Muscle of back (tissue), 11 donors: ENCODE results near the gene GDF11. TPM values are rescaled to one million over a fixed set of nuclear protein-coding genes. Genes with fewer than 3 reads are reported as not detected.
"Not testable (repeated sequence)": the region's sequence is repeated elsewhere in the genome, so short reads cannot be mapped to it uniquely, and the experiment has no call there.

Experiments used
- DNase-seq, 3 donors: peaks; one replicate each; pipeline versions ENCODE4 v3.0.0 to v3.0.0-alpha.2; 2013
- polyA plus RNA-seq, 10 donors: library from polyadenylated mRNA; unstranded; fragments of 120-200 nt; gene quantifications; one replicate each; pipeline ENCODE4 v1.2.1, GENCODE V29; 2013; ENCODE audit not compliant: insufficient read length in 10 of 10

GDF11 gene
- polyA plus RNA-seq, 10 donors: 11.0 to 13.9 (median 12.5) TPM

DNA sequence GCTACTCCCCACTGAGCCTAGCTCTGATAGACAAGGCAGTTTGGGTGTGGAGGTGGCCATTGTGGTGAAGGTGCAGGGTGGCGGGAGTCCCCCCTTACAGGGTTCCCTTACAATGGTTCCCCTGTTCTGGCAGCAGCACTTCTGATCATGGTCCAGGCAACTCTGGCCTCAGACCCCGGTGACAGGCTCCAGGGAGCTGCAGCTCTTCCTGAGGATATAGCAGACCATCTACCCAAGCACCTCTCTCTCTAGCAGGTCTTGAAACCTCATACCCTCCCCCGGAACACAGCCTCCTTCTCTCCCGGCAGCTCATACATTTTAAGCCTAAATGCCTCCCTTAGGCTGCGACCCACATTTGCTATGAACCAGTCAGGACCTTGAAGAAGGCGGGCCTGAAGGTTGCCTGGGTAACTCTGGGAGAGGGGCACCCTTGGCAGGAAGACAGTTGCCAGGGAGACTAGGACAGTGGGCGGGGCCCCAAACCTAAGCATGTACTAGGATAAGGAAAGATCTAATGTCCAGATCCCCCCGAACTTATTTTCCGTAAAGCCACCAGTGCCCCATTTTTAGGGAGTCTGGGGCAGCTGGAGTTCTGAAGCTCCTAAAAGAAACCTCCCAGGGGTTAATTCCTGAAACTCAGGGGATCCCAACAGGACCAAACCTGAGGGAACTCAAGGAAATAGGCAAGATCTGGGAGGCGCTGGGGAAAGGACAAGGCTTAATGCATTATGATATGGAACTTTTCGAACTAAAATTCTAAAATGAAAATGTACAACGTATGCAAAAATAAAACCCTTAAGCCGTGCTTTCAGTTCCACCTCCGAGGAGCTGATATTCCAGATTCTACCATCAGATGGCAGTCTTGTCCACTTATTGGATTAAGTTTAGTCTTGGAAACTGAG, 4.5 kb upstream of the GDF11 start:
- DNase-seq: peak; percentile 90 to 95 (median 94)

- no peak for DNase-seq
These were observed 3.9 kb upstream of the GDF11 start for GRCh38 chr12:55739025-55739378.

DNA sequence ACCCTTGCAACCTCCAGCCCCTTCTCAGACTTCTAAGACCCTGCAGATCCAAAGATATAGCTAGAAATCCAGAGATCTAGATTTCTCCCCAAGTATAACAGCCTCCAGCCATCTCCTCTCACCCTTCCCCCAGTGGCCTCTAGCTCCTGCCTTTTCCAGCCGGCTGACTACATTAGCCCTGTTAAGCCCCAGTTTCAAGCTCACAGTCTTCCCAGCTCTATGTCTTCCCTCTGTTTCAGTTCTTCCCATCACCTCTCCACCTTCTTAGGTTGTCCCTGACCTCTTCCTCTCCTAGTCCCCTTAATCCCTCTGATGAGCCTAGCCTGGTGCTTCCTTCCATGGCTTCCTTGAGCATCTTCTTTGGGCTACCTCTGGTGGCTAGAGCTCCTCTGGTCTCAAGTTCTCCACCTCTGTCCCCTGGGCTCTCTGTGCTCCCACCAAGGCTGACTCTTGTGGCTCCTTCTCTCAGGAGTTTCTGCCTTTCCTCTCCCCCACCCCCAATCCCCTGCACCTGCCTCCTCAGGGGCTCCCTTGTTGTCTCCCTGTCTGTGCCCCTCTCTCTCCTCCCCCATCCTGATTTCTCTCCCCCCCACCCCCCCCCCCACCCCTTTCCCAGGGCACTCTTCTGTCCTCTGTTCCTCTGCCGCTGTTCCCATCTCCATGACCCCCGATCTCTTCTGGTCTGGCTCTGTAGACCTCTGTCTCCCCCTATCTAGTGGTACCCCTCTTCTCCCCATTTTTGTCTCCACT, 816 bp upstream of the GDF11 start:
- no peak for DNase-seq

GRCh38 chr12:55743406-55744339, 751 bp downstream of the GDF11 start:
- DNase-seq: peak; percentile 43 to 82 (median 68)

DNA sequence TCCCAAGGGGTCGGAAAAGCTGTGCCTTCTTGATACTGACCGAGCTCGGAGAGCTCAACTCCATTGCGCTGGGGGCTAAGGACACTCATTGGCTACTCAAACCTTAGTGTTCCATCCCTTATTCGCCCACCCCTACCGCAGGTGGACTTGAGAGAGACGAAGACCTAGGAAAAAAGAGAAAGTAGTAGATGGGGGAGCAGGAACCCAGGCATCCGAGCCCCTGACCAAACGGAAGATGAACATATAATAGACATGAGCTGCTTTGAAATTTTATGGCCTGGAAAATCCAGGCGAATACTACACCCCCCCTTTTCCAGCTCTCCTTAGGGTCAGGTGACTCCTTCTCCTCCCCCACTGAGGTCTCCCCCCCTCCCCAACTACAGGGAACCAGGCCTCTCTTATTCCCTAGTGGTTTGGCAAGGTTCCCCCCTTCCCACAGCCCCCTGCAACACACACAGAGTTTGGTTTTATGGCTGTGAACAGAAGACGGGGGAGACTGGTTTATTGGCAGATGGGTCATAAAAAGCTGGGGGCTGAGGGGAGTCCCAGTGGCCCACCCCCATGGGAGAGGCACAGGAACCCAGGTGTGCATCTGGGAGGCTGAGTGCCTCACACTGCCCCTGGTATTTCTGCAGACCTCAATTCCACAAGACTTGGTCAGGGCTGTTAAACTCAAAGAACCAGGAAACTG, 1.6 kb downstream of the GDF11 start:
- no peak for DNase-seq

- peak in 2 of 3 donors; percentile 49 to 70 for DNase-seq
These were observed 2.6 kb downstream of the GDF11 start for GRCh38 chr12:55745361-55746173.

GRCh38 chr12:55746174-55746912, 3.4 kb downstream of the GDF11 start:
- no peak for DNase-seq

- DNase-seq: no peak
These were observed 4.0 kb downstream of the GDF11 start for GRCh38 chr12:55746913-55747231.

DNA sequence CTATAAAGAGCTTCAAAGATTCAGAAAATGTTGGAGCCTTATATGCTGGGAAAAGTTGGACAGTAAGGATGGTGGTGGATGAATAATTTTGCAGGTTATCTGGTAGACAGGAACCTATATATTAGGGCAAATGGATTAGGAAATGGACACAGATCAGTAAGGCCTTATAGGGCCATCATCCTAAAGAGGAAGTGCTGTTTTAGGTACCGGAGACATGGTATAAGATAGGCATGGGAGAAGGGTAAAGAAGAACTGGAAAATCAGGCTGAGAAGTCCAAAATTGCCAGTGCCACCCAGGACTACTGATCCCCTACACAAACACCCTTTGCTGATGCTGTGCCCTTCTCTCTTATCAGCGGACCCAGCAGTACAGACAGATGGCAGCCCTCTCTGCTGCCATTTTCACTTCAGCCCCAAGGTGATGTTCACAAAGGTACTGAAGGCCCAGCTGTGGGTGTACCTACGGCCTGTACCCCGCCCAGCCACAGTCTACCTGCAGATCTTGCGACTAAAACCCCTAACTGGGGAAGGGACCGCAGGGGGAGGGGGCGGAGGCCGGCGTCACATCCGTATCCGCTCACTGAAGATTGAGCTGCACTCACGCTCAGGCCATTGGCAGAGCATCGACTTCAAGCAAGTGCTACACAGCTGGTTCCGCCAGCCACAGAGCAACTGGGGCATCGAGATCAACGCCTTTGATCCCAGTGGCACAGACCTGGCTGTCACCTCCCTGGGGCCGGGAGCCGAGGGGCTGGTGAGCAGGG, 5.5 kb downstream of the GDF11 start:
- no peak for DNase-seq

DNA sequence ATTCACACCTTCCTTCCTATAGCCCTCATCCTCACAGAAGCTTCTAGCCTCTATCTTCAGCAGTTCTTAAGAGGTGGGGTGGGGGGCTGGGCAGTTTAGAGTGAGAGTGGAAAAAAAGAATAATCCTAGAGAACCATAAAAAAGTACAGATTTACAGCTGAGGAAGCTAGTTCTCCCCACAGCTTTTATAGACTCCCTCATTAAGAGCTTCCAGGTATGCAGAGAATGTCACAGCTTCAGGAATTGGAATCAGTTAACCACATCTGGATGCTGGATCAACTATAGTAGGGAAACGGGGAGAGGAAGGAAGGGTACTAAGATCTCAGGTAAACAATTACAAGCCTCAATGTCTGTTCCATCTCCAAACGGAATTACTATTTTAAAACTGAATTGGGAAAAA, 12.3 kb downstream of the GDF11 start:
- DNase-seq: no peak

DNA sequence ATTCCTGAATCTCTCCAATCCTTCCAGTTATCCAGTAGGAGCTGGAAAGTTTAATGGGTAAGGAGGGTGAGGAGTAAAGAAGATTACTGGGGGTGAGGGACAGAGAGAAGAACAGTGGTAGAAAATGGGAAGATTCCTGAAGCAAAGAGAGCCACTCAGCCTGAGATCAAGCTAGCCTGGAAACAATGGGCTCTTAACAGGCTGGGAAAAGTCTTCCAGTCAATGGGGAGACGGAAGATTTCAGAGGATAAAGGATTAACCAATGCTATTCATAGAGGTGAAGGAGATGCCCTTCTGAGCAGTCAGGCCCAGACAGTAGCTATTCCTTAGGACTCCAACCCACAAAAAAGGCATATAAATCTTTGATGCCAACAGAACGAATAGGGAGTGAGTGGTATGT, 14.8 kb downstream of the GDF11 start:
- DNase-seq: no peak

GRCh38 chr12:55758575-55758974, 15.7 kb downstream of the GDF11 start:
- DNase-seq: not testable (repeated sequence)

- no peak for DNase-seq
These were observed 17.7 kb downstream of the GDF11 start for GRCh38 chr12:55760663-55761062.

- DNase-seq: no peak
These were observed 19.7 kb downstream of the GDF11 start for GRCh38 chr12:55762646-55763045.

- no peak for DNase-seq
These were observed 22.9 kb downstream of the GDF11 start for GRCh38 chr12:55765736-55766290.

- no peak for DNase-seq
These were observed 24.2 kb downstream of the GDF11 start for GRCh38 chr12:55767156-55767555.

DNA sequence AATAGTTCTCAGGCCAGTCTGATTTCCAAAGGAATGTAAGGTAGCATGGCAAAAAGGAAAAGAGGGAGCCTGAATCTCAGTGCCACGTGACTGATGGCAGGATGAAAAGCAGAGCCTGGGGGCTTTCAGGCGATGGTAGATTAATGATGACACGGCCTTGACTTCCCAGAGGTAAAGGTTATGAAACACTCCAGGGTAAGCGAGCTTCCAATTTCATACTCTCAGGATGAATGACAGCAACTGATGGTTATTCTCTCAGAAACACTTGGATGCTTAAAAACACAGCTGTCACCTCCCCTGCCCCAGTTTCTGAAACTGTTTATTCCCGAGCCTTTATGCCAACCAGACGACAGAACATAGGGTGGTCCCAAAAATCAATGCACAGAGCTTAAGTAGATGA, 28.8 kb downstream of the GDF11 start:
- peak; percentile 9 to 32 (median 10) for DNase-seq

GRCh38 chr12:55777856-55778255, 34.9 kb downstream of the GDF11 start:
- no peak for DNase-seq

- no peak for DNase-seq
These were observed 37.8 kb downstream of the GDF11 start for GRCh38 chr12:55780685-55781084.
